Measurements from ENCODE around the gene SIRPD.
"Not testable (repeated sequence)": the region's sequence is repeated elsewhere in the genome, so short reads cannot be mapped to it uniquely, and the experiment has no call there.

The SIRPD gene

DNA sequence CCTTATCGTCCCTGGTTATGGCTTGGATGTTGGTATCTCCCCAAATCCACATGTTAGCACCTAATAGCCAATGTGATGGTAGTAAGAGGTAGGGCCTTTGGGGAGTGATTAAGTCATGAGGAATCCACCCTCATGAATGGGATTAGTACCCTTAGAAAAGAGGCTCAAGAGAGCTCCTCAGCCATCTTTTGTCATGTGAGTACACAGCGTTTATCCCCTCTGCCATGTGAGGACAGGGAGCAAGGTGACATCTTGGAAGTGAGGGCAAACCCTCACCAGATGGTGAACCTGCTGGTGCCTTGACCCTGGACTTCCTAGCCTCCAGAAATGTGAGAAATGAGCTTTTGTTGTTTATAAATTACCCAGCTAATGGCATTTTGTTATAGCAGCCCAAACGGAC, 50.2 kb downstream of the SIRPD start:
- DNase-seq (ENCODE audit: low read depth): no peak

DNA sequence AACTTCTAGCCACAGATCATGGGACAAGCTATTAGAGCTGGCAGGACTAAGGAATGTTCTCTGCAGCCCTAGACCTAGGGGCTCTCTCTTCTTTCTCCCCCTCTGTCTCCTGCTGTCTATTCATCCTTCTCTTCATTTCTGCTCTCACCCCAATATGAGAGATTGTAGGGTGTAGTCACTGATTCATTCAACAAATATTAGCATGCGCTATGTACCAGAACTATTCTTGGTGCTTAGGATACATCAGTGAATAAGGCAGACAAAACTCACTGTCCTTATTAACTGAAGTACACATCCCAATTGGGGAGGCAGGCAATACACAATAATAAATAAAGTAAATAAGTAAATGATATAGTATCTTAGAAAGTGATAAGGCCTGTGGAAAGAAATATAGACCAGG, 51.6 kb downstream of the SIRPD start:
- no peak overlapping the region for H3K4me3 ChIP-seq (ENCODE audit: low read length)
- no peak for DNase-seq (ENCODE audit: low read depth)
- TF ChIP-seq, protein P1, sequence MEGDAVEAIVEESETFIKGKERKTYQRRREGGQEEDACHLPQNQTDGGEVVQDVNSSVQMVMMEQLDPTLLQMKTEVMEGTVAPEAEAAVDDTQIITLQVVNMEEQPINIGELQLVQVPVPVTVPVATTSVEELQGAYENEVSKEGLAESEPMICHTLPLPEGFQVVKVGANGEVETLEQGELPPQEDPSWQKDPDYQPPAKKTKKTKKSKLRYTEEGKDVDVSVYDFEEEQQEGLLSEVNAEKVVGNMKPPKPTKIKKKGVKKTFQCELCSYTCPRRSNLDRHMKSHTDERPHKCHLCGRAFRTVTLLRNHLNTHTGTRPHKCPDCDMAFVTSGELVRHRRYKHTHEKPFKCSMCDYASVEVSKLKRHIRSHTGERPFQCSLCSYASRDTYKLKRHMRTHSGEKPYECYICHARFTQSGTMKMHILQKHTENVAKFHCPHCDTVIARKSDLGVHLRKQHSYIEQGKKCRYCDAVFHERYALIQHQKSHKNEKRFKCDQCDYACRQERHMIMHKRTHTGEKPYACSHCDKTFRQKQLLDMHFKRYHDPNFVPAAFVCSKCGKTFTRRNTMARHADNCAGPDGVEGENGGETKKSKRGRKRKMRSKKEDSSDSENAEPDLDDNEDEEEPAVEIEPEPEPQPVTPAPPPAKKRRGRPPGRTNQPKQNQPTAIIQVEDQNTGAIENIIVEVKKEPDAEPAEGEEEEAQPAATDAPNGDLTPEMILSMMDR (conservative IDR thresholded peaks at IDR 0.05; ENCODE audit: low read length): no peak

More for the DNA sequence above, 50.2 kb downstream of the SIRPD start:
- TF ChIP-seq, protein P1 (conservative IDR thresholded peaks at IDR 0.05; ENCODE audit: low read length): no peak
- H3K4me3 ChIP-seq (ENCODE audit: low read length): no peak overlapping the region

DNA sequence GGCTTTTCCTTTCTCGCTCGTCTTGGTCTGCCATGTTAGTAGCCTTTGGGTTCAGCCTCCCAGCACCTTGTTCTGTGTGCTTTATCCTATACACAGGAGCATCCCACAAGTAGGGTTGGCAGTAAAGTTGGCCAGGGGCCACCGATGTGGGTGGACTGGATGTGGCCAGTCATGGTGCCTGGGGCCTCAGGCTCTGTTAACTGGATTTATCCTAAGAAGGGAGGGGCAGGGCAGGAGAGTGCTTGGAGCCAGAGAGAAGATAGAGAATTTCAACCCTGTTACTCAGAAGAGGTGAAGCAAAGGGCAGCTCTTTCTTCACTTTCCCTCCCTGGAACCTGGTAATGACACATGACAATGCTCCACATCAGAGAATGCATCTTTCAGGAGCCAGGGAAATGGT, 52.1 kb downstream of the SIRPD start:
- H3K4me3 ChIP-seq (ENCODE audit: low read length): no peak overlapping the region
- DNase-seq (ENCODE audit: low read depth): peak; percentile 27
- TF ChIP-seq, protein P1 (conservative IDR thresholded peaks at IDR 0.05; ENCODE audit: low read length): no peak

DNA sequence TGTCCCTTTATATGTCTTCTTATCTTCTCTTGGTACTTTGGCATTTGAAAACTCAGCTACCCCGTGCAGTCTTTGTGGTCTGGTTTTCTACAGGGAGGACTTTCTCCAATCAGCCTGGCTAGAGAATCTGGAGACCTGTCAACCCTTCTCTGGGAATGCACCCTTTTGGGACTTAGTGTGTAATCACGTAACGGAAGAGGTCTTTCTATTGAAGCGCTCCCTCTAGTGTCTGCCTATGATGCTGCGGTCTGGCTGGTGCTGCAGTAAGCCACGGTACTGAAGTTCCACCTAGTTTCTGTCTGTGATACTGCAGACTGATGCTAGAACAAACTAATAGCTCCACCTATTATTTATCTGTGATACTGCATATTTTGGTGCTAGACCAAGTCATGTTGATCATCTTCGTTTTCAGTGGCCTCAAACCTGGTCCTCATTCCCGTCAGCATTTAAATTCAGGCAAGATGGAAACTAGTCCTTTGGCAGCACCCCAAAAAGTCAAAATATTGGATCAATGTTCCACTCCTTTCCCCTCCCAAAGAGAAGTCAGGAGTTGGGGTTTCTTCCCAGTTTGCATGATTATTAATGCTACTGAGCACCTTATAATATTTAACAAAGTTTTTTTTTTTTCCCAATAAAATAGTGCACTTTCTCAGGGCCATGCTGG, 53.8 kb downstream of the SIRPD start:
- DNase-seq (ENCODE audit: low read depth): peak; percentile 87
- TF ChIP-seq, protein P1 (conservative IDR thresholded peaks at IDR 0.05; ENCODE audit: low read length): peak; percentile 100
- no peak overlapping the region for H3K4me3 ChIP-seq (ENCODE audit: low read length)

DNA sequence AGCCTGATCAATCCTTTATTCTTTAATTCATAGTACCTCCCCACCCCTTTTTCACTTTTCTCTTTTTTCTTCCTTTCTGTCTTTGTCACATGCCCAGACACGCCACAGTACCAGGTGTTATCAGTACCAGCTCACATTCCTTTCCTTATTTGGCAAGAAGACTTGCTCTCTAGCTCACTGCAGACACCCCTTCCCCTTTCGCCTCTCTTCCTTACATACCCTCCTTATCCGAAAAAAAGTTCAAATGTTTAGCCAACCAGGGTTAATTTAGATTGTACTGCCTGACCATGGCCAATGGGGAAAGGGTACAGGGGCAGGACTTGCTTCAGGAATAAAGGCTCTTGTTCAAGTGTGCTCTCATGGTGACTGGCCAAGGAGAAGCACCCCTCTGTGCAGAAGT, 57.0 kb downstream of the SIRPD start:
- TF ChIP-seq, protein P1 (conservative IDR thresholded peaks at IDR 0.05; ENCODE audit: low read length): no peak
- no peak for DNase-seq (ENCODE audit: low read depth)
- H3K4me3 ChIP-seq (ENCODE audit: low read length): no peak overlapping the region

DNA sequence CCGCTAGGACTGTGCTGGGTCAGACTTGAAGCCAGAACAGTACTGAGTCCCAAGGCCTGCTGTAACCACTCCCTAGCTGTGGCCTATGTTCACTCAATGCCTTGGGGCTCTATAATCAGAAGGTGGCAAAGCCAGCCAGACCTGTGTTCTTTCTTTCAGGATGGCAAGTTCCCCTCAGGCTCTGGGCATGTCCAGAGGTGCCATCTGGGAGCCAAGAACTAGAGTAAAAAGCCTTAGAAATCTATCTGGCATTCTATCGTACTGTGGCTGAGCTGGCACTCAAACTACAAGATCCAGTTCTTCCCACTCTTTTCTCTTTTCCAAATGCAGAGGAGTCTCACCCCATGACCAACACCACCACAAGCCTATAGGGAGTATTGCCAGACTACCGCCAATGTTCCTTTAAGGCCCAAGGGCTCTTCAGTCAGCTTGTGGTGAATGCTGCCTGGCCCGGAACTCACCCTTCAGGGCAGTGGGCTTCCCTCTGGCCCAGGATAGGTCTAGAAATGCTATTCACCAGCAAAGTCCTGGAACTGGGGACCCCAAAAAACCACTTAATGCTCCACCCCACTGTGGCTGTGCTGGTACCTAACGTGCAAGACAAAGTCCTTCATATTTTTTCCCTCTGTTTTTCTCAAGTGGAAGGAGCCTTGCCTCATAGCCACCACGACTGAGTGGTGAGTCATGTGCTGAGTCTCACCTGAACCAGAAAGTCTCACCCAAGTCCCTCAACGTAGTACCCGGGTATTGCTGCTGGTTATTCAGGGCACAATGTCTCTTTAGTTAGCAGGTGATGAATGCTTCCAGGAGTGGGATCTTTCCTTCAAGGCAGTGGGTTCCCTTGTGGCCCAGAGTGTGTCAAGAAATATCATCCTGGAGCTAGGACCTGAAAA, 57.7 kb downstream of the SIRPD start:
- H3K4me3 ChIP-seq (ENCODE audit: low read length): no peak overlapping the region
- no peak for DNase-seq (ENCODE audit: low read depth)
- TF ChIP-seq, protein P1 (conservative IDR thresholded peaks at IDR 0.05; ENCODE audit: low read length): no peak

DNA sequence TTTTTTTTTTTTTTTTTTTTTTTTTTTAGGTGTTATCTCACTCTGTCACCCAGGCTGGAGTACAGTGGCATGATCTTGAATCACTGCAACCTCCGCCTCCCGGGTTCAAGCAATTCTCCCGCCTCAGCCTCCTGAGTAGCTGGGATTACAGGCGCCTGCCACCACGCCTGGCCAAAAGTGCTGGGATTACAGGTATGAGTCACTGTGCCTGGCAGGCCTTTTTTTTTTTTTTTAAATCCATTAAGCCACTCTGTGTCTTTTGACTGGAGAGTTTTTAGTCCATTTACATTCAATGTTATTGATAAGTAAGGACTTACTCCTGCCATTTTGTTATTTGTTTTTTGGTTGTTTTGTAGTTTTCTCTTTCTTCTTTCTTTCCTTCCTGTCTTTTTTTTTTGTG, 60.1 kb downstream of the SIRPD start:
- DNase-seq (ENCODE audit: low read depth); H3K4me3 ChIP-seq (ENCODE audit: low read length): not testable (repeated sequence)
